Measurements from ENCODE around the gene KCNK15.

KCNK15 gene

DNA sequence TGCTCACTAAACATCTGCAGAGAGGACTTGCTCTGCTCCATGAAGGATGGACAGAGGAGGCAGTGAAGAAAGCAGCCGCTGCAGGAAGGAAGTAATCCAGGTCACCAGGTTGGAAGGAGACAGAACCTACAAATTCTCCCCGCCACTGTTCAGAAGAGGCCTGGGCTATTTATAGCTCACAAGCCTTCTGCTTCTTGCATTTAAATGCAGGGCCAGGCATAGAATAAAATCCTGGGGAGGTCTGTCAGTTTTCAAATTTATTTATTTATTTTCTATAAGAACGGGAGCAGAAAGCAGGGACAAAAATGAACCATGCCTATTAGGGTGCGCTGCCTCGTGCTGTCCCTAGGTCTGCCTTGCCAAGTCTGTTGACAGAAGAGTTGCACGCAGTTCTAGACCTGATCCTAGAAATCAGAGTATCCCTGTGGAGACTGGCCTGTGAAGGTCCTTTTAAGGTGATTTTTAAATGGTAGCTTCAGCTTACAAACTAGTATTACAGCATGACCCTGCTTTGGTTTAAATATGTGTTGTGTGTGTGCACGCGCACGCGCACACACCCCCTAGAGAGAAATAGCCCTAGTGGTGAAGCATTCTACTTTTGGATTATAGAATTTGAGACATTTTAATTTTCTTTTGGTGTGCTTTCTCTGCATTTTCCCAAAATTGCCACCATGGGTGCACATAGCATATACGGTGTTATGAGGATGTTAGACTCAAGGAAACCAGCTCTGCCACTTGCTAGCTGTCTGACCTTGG, 45.2 kb downstream of the KCNK15 start:
- DNase-seq (ENCODE audit: low read depth), result no peak

DNA sequence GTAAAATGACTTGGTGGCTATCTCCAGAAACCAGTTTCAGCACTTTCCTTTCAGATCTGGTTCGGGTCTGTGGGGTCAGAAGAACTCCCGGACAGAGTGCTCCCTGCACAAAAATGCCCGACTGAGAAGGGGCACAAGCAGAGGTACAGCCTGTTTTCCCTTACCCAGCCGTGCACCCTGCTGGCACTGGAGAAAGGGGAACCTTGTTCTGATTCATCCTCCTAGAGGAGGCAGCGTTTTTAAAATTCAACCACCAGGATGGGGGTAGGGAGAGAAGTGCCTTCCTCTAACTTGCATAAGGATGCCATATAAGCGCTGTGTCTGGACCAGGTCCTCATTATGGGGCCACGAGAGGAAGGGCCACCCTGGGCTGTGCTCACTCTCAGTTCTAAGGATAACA, 47.1 kb downstream of the KCNK15 start:
- DNase-seq (ENCODE audit: low read depth), result no peak

DNA sequence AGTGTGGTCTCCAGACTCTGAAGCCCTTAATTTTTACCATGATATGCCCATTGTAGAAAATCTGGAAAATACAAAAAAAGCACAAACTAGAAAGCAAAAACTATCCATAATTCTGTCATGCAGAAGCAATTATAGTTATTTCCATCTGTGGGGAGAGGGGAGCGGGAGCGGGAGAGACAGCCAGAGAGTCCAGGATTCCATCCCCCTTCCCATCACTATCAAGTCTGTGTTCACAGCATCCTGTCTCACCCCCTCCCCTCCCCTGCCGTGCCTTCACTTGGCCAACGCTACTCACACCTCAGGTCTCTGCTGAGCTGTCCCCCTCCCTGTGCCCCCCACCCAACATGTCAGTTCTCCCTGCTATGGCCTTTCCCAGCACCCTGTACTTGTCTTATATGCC, 50.2 kb downstream of the KCNK15 start:
- DNase-seq (ENCODE audit: low read depth), result no peak

DNA sequence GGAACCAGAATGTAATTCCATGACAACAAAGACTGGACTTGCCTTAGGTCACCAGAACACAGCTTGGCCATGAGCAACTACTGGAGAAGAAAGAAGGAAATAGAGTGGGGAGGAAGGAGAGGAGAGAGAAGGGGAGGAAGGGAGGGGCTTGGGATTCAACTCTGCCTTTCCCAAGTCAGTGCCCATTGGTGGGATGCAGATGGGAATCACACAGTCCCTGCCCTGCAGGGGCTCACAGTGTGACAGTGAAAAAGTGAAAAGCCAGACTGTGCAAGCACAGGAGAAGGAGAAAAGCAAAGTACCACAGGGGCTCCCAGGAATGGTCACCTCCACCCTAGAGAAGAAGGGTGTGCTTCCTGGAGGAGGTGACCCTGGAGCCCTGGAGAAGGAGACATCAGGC, 50.6 kb downstream of the KCNK15 start:
- no peak for DNase-seq (ENCODE audit: low read depth)

DNA sequence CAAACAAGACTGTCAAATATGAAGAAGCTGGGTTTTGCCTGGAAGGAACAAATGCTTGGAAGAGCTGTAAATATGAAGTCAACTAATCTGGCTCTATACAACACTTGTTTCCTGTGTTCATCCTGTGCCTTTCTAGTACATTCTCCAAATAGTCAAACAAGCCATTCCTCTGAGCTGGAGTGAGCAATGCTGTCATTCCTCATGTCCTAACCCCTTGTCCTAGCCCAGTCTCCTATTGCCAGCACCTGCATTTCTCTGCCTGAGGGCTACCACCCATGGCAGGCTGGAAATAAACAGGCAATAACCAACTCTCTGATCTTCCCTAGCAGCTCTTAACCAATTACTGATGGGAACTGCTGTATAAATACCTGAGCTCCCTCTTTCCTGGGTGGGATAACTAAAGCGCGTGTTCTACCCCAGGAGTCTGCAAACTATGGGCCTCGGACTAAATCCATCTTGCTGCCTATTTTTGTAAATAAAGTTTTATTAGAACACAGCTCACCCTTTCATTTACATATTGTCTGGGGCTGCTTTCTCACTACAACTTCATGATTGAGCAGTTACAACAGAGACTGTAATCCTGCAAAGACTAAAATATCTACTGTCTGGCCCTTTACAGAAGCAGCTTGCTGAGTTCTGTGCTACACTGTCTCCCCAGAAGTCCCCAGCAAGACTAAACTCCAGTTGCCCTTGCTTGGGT, 51.2 kb downstream of the KCNK15 start:
- DNase-seq (ENCODE audit: low read depth), result no peak

DNA sequence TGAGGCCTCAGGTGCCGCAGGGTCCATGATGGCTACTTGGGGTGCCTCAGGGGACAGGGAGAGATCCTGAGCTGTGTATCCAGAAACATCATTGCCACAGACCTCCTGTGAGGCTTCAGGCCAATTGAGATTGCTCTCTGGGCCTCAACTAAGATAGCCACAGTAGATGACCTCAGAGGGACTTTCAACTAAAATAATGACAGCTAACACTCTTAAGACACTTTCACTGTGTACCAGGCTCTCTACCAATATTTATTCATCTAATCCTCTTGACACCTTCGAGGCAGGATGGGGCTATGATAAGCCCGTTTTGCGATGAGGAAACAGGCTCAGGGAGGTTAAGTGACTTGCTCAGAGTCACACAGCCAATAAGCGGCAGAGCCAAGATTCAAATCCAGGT, 54.0 kb downstream of the KCNK15 start:
- no peak for DNase-seq (ENCODE audit: low read depth)

DNA sequence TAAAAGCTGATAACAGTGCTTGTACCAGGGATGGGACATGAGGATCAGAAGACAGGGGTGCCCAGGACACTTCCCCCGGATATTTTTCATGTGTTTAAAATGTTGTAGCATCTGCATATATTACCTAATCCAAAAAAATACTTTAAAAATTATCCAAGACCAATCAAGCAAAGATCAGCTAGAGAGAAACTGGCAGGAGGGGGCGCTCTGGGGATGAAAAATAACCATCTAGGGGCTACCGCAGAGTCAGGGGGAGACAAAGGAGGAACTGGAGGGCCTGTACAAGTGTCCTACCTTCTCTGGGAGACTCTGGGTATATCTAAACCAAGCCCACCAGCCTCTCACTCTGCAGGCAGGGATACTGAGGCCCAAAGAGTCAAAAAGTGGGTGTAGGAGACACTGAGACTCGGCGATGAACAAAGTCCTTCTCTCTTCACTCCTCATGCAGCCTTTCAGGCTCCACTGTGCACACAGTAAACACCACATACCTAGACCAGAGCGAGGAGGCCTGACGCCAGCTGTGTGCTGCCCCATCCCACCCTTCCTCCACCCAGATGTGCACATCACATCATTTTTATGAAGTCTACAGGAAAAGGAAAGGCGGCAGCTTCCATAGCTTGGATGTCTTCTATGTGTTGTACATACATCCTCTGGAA, 54.9 kb downstream of the KCNK15 start:
- DNase-seq (ENCODE audit: low read depth), result no peak
